GM12874 (cell line): Measurements from ENCODE around the gene RAD51B.

Experiments
- TF ChIP-seq, protein P1 (sequence below): IDR thresholded peaks from 2 replicates; pipeline ENCODE4 v1.5.1; 2011; ENCODE audit warnings: low read depth, mild to moderate bottlenecking, control low read depth, low read length, moderate library complexity; ENCODE audit not compliant: insufficient read depth

Gene RAD51B

DNA sequence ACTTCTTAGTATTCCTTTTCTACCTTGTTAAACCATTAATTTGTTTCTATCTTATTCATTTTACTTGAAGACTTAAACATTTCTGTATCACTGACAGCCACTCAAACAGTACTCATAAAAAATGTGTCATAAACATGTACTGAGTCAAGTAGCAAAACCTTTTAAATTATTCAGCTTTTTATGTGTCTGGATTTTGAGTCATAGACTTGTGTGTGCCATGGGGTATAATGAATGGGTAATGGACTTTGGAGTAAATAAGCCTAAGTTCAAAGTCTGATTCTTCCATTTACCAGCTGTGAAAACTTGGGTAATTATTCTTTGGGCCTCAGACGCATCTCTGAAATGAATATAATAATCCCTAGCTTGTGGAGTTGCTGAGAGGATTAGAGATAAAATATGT is 199.0 kb downstream of the RAD51B start:
- TF ChIP-seq, protein P1, sequence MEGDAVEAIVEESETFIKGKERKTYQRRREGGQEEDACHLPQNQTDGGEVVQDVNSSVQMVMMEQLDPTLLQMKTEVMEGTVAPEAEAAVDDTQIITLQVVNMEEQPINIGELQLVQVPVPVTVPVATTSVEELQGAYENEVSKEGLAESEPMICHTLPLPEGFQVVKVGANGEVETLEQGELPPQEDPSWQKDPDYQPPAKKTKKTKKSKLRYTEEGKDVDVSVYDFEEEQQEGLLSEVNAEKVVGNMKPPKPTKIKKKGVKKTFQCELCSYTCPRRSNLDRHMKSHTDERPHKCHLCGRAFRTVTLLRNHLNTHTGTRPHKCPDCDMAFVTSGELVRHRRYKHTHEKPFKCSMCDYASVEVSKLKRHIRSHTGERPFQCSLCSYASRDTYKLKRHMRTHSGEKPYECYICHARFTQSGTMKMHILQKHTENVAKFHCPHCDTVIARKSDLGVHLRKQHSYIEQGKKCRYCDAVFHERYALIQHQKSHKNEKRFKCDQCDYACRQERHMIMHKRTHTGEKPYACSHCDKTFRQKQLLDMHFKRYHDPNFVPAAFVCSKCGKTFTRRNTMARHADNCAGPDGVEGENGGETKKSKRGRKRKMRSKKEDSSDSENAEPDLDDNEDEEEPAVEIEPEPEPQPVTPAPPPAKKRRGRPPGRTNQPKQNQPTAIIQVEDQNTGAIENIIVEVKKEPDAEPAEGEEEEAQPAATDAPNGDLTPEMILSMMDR, result no peak

DNA sequence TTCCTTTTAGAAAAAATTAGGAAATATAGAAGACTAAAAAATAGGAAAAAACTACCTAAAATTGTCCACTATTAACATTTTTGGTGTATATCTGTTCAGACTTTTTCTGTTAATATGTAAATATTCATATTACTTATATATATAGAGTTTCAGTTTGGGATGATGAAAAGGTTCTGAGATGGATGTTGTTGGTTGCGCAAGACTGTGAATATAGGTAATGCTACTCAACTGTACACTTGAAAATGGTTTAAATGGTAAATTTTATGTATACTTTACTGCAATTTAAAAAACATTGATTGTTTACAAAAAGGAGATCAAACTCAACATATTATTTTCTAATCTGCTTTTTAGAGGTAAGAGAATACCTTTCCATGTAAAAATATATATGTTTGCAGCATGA is 200.9 kb downstream of the RAD51B start:
- TF ChIP-seq, protein P1, result no peak

DNA sequence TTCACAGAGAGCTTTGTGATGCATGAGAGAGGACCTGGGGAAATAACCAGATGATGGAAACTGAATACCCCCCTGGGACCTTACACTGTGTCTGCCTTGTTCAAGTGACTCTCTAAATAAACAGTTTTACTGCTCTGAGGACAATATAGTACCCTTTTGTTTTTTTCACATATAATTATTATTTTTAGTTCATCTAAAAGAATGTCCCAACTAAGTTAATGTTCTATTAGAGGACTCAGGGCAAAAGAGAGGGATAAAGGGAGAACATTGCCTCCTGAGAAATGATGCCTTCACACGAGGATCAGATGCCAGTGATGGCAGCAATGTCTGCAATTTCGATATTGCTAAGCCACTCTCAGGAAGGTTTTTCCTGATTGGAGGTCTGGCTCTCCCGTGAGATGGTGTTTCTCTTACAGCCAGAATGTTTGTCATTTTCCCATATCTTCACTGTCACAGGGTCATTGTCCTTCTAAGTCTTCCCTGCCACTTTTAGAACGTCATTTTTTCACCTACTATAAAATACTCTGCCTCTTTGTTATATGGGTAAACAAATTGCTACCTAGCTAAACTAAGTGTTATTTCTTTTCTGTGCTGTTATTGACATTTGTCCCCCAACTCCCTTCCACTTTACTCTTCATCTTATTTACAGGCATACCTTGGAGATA is 201.6 kb downstream of the RAD51B start:
- TF ChIP-seq, protein P1, result no peak

DNA sequence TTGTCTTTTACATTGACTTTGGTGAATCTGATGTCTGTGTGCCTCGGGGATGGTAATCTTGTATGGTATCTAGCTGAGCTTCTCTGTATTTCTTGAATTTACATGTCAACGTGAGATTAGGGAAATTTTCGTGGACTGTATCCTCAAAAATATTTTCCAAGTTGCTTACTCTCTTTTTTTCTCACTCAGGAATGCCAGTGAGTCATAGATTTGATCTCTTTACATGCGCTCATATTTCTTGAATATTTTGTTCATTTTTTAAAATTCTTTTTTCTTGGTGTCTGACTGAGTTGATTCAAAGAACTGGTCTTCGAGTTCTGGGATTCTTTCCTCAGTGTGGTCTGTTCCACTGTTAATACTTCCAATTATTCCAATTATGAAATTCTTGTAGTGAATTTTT is 207.7 kb downstream of the RAD51B start:
- TF ChIP-seq, protein P1, result no peak

DNA sequence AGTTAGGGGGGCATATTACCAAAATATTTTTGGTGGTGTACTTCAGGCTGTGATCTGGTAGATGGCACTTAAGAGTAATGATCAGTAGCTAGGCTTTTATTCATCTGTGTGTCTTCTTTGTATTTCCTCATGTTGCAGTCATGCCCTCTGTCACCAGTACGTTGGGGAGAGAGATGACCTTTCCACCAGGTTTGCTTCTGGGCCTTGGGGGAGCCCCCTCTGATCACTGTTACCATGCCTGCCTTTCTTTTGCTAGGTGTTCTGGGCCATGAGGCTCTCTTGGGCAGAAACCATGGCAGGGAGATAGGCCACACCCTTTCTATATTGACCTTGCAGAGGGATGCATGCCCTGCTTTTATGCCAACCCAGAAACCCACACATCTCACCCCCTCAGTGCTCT is 208.5 kb downstream of the RAD51B start:
- TF ChIP-seq, protein P1, result no peak

DNA sequence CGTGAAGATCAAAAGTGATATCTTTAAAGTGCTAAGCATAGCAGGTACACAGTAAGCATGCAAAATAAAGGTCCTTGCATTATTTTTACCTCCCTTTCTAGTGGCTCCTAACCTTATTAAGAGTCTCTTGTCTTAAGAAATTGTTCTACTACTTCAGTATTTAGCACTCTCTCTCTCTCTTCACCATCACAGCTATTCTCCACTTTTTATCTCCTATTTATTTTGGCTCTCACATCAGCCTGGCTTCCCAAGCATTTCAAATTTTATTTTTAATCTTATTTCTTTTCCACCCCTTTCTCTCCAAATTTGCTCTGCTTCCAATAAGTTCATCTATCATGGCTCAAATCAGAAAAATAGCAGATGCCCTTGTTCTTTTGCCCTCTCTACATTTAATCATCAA is 212.6 kb downstream of the RAD51B start:
- TF ChIP-seq, protein P1, result no peak

DNA sequence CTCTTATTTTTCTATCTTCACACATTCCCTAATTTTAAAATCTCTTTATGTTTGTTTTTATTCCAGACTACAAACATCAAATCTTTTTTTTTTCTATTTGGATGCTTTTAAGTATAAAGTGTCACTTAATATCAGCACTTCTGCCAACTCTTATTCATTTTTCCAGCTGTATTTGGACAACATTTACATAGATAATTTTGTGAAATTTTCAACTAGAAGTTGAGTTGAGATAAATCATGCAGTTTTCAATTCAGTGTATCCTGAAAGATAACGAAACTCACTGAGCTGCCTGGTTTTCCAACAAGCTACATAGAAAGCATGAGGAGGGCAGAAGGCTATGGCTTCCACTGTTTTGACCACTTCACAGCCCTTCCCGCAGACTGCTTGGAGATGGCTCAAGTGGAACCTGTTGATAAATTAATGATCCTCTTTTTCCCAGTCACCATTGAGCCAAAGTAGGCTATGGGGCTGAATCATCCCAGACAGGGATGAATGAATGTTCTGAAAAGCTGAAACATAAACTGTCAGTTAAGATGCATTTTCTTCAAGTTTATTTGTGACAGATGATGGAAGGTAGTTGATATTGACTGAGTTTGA is 213.9 kb downstream of the RAD51B start:
- TF ChIP-seq, protein P1, result no peak
